ENCODE data around the gene CCDC138.

Gene CCDC138

DNA sequence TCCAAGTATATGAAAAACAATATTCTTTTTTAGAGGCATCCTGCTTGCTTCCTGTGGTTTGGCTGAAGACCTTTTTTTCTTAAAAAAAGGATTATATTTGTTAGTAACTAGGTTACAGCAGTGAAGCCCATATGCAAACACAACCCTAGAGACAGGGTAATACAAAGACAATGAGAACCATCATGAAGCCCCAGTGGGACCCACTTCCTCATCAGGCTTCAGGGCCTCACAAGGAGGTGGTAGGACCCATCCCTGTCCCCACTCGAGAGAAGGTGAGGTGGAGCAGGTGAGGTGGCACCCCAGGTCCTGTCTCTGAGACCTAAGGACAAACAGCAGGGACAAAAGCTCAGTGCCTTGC is 122.1 kb downstream of the CCDC138 start:
- TF ChIP-seq JUND (IDR thresholded peaks at IDR 0.05; ENCODE audit: low read depth) = no peak
- DNase-seq (ENCODE audit: low read depth in 1 of 2, low spot score in 1 of 2) = no peak
- in situ Hi-C loops (cut with HindIII; ENCODE audit: low pct_unique_long_range_greater_than_20kb, low sequenced_read_pairs) = no loop called here

DNA sequence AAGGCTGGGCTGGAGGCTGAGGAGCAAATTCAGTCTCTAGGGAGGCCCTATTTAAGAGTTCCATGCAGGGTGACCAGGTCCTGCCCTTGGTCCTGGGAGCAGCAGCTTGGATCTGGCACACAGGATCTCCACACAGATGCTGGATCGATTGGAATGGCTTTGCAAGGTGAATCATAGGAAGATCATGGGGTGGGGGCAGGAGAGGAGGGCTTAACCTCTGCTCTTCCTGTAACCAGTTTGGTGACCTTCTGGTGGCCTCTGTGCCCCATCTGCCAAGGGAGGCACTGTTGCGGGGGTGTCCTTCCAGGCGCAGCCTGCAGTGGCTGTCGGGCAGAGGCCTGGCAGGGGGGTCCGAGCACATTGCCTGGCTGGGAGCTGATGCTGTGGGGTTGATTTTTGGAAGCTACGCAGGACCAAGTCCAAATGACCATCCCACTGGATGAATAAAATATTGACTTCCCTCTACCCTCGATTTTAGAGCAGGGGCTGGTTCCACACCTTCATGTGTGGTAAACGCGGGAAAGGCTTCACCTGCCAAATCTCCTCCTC is 122.8 kb downstream of the CCDC138 start:
- no peak for TF ChIP-seq JUND (IDR thresholded peaks at IDR 0.05; ENCODE audit: low read depth)
- in situ Hi-C loops (cut with HindIII; ENCODE audit: low pct_unique_long_range_greater_than_20kb, low sequenced_read_pairs) = no loop called here
- DNase-seq (ENCODE audit: low read depth in 1 of 2, low spot score in 1 of 2) = no peak

DNA sequence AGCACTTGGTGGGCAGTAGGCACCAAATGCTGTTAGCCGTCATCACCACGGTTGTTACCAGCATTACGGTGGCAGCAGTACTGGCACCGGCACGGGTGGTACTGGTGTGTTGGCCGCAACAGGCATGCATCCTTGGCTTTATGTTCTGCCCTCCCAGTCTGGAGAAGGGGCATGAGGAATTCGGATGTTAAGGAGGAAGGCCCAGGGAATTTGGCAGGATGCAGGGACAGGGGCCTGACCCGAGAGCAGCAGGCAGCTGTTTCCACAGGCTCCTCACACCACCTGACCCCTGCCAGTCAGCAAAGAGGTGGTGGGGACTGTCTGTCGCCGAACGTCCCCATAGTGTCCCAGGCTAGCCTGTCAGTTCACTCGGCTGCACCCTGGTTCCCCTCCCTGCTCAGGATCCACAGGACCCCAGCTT is 123.5 kb downstream of the CCDC138 start:
- in situ Hi-C loops (cut with HindIII; ENCODE audit: low pct_unique_long_range_greater_than_20kb, low sequenced_read_pairs) = no loop called here
- no peak for DNase-seq (ENCODE audit: low read depth in 1 of 2, low spot score in 1 of 2)
- no peak for TF ChIP-seq JUND (IDR thresholded peaks at IDR 0.05; ENCODE audit: low read depth)

GRCh38 chr2:108910541-108911396 is 124.2 kb downstream of the CCDC138 start:
- no peak for DNase-seq (ENCODE audit: low read depth in 1 of 2, low spot score in 1 of 2)
- in situ Hi-C loops (cut with HindIII; ENCODE audit: low pct_unique_long_range_greater_than_20kb, low sequenced_read_pairs) = no loop called here
- TF ChIP-seq JUND (IDR thresholded peaks at IDR 0.05; ENCODE audit: low read depth) = no peak

DNA sequence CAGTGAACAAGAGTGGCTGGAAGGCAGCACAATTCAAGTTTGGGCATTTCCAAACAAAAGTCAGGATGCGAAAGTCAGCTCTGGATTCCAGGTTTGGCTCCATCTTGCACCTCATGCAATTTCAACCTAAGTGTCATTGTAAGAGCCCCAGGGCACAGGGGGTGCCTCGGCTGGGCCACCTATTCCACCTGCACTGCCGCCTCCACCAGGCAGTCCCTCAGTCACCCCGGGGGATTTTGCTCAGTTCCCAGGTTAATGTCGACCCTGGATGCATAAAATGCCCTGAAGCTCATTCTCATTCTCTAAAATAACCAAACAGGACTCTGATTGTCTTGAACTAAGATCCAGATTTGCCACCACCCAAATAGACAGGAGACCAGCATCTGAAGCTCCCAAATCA is 124.8 kb downstream of the CCDC138 start:
- TF ChIP-seq JUND (IDR thresholded peaks at IDR 0.05; ENCODE audit: low read depth) = no peak
- in situ Hi-C loops (cut with HindIII; ENCODE audit: low pct_unique_long_range_greater_than_20kb, low sequenced_read_pairs) = no loop called here
- DNase-seq (ENCODE audit: low read depth in 1 of 2, low spot score in 1 of 2) = no peak

DNA sequence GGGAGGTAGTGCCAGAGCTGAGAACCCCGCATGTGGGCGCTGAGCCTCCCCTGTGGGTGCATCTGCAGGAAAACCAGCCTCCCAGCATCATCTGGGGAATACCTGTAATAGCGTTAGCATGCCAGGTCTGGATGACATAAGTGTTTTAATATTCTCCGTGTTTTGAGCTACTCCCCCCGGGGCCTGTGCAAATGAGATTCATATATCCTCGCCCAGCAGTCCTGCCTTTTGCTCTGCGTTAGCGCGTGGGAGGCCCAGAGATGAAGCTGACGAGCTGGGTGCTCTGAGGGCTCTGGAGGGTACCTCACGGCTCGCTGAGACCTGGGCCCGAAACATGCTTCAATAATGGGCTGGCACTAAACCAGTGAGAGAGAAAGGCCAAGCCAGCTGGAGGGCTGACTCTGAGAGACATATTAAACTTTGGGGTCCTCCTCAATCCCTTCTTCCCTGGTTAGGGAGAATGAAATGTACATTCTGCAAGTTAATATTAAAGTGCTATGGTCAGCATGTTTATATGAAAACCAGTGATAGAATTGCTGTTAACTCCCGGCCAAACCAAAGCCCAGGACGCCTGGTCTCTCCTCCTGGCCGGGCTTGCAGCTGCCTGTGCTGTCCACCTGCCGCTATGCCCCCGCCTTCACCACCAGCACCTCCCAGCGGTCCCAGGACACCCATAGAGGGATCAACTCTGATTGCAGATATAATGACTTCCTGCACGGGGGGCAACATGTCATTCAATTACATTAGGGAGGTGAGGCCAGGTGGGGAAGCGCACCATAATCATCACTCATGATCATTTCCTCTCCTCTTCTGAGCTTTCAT is 125.4 kb downstream of the CCDC138 start:
- DNase-seq (ENCODE audit: low read depth in 1 of 2, low spot score in 1 of 2) = no peak
- TF ChIP-seq JUND (IDR thresholded peaks at IDR 0.05; ENCODE audit: low read depth) = no peak
- in situ Hi-C loops (cut with HindIII; ENCODE audit: low pct_unique_long_range_greater_than_20kb, low sequenced_read_pairs) = no loop called here

DNA sequence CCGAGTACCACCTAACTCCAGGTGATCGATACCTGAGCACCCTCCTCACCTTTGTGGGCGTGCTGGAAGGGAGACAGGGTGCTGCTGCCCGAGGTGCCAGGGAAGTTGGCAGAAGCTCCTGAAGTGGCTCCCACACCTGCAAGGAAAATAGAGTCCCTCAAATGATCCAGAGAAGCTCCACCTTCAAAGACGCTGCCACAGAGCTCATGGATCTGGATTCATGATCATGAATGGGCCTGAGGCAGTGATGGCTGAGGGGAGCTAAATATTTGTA is 126.0 kb downstream of the CCDC138 start:
- in situ Hi-C loops (cut with HindIII; ENCODE audit: low pct_unique_long_range_greater_than_20kb, low sequenced_read_pairs) = no loop called here
- TF ChIP-seq JUND (IDR thresholded peaks at IDR 0.05; ENCODE audit: low read depth) = no peak
- no peak for DNase-seq (ENCODE audit: low read depth in 1 of 2, low spot score in 1 of 2)

DNA sequence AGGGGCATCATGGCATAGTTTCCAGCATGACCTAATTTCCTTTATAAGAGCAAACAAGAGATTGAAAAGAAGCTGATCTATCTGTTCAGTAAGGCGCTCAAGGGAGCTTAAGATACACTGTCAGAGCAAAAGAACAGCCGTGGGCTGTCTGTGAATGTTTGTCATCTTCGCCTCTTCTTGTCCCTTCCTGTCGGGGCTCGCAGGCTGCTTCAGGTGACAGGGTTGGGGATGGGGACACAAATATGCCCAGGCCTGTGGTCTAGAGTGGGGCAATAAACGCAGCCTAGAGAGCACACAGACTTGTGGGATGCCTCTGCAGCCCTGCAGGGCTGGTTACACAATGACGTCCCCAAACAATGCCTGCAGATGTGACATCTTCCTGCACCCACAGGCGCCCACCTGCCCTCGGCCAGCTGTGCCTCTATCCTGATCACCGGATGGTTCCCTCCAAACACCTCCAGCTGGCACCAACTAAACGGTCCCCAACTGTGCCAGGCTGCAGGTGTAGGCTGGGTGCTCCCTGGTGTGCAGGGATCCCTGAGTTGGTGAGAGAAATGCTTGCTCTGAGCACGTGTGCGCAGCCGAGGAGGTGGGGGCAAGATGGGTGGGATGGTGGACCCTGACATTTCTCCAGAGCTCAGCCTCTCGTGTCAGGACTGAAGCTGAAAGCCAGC is 129.7 kb downstream of the CCDC138 start:
- DNase-seq (ENCODE audit: low read depth in 1 of 2, low spot score in 1 of 2) = no peak
- in situ Hi-C loops (cut with HindIII; ENCODE audit: low pct_unique_long_range_greater_than_20kb, low sequenced_read_pairs) = no loop called here
- no peak for TF ChIP-seq JUND (IDR thresholded peaks at IDR 0.05; ENCODE audit: low read depth)

DNA sequence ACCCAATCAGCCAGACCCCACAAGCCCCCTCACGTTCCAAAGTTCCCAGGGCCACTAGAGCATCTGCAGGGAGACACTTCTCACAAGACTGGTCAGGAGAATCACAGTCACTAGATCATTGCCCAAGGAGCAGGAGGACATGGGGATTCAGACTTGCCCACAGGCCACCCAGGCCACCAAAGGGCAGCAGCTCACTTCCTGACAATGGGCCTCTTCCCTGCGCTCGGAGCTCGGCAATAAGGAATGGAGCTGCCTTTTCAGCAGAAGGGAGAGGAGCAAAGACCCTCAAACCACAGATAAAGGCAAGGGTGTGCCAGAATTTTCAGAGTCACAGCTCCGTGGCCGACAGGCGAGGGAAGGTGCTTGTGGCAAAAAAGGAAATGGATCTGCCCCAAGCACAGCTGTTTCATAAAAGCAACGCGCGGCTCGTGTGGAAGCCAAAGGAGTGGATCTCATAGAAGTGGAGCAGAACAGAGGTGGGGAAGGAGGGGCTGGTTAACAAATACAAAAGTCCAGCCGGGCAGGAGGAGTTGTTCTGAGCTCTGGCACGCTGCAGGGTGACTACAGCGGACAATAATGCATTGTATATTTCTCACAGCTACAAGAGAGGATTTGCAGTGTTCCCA is 130.3 kb downstream of the CCDC138 start:
- in situ Hi-C loops (cut with HindIII; ENCODE audit: low pct_unique_long_range_greater_than_20kb, low sequenced_read_pairs) = no loop called here
- TF ChIP-seq JUND (IDR thresholded peaks at IDR 0.05; ENCODE audit: low read depth) = no peak
- no peak for DNase-seq (ENCODE audit: low read depth in 1 of 2, low spot score in 1 of 2)

DNA sequence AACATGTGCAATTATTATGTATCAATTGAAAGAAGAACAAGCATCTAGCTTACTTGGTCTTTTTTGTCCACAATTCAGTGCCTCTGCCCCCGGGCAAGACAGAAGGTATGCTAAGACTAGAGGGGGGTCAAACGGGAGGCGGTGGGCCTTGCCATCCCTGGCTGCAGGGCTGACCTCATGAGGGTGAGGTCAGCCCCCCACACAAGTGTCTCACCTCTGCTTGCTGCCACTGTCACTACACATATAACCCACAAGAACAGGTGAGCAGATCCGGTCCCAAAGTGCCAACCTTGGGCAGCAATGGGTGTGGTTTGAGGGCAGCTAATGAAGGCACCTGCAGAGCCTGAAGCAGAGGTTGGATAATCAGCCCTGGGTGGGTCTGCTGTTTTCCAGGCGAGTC is 131.0 kb downstream of the CCDC138 start:
- no peak for DNase-seq (ENCODE audit: low read depth in 1 of 2, low spot score in 1 of 2)
- TF ChIP-seq JUND (IDR thresholded peaks at IDR 0.05; ENCODE audit: low read depth) = no peak
- in situ Hi-C loops (cut with HindIII; ENCODE audit: low pct_unique_long_range_greater_than_20kb, low sequenced_read_pairs) = no loop called here

DNA sequence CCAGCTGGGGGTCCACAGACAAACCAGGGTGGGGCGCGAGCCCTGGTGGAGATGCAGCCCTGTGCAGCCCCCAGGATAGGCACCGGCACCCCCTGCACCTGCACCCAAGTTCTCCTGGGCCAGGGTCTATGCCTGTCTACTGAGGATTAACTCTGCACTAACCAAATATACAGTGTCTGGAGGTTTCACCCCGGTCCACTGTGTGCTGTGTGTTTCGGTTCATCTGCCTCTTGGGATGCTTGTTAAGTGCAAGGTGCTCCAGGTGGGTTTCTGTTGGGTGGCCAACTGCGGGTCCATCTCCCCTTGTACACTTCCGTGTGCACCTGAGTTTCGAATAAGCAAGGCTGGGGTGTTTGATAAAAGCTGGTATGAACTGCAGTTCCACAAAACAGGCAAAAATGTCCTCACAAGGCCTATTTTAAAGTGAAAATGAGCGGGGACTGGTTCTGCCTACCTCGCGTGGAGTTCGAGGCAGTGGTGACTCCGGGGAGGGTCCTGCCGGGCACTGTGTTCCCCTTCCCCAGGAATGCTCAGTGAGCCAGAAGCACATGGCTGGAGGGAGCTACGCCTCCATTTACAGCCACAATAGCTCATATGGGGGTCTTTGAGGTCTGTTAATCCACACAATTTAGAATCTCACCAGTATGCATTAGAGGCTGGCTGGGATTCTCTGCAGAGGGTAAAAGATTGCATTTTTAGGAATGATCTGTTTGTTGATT is 131.7 kb downstream of the CCDC138 start:
- in situ Hi-C loops (cut with HindIII; ENCODE audit: low pct_unique_long_range_greater_than_20kb, low sequenced_read_pairs) = no loop called here
- TF ChIP-seq JUND (IDR thresholded peaks at IDR 0.05; ENCODE audit: low read depth) = no peak
- DNase-seq (ENCODE audit: low read depth in 1 of 2, low spot score in 1 of 2) = no peak

- no peak for TF ChIP-seq JUND (IDR thresholded peaks at IDR 0.05; ENCODE audit: low read depth)
- no peak for DNase-seq (ENCODE audit: low read depth in 1 of 2, low spot score in 1 of 2)
- in situ Hi-C loops (cut with HindIII; ENCODE audit: low pct_unique_long_range_greater_than_20kb, low sequenced_read_pairs) = no loop called here
These were observed 132.4 kb downstream of the CCDC138 start for GRCh38 chr2:108918941-108919341.
